Measurements from ENCODE around the gene NTNG1. TPM values are rescaled to one million over a fixed set of nuclear protein-coding genes. Genes with fewer than 3 reads are reported as not detected.

Gene NTNG1
- total and polyA plus RNA-seq, 2 of the 13 experiments (the other 11 are each of a cell fraction or from before 2014, with no cell fraction given): not detected

DNA sequence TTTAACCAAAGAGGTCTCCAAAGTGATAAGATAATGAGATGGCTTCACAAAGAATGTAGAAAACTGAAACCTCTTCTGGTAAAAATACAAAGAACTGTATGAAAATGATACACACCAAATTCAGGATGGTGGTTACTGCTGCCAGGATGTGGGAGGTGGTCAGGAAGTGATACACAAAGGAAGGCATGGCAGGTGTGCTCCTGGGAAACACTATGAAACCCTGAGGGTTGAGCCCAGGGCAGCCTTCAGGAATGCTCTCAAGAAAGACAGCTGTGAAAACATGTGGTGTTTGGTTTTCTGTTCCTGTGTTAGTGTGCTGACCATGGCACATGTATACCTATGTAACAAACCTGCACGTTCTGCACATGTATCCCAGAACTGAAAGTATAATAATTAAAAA, 109.3 kb downstream of the NTNG1 start (continued):
- no peak for TF ChIP-seq MBNL3 (CRISPR knock-in tag; conservative IDR thresholded peaks at IDR 0.05)
- TF ChIP-seq ZNF3 (CRISPR knock-in tag; IDR thresholded peaks at IDR 0.05): no peak
- TF ChIP-seq, protein P1, sequence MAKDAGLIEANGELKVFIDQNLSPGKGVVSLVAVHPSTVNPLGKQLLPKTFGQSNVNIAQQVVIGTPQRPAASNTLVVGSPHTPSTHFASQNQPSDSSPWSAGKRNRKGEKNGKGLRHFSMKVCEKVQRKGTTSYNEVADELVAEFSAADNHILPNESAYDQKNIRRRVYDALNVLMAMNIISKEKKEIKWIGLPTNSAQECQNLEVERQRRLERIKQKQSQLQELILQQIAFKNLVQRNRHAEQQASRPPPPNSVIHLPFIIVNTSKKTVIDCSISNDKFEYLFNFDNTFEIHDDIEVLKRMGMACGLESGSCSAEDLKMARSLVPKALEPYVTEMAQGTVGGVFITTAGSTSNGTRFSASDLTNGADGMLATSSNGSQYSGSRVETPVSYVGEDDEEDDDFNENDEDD (CRISPR knock-in tag; IDR thresholded peaks at IDR 0.05; ENCODE audit: borderline replicate concordance): no peak

DNA sequence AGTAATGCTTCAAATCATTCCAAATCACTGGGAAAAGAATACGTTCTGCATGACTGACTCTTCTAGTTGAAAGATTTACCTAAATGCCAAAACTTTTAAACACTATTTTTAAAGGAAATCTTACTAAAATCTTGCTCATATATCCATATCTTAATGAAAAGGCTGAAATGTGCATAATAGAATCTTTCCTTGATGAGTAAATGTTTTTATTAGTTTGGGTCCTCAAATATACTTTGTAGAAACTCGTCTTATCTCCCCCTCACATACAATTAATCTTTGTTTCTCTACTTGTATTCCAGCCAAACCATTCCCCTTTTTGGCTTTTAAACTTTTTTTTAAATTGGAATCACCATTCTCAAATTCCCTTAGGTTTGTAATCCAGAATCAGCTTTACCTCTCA, 110.2 kb downstream of the NTNG1 start:
- BruUV-seq (replicated peaks): no TSS peak
- no peaks in the 10 kb centered on the region for H3K4me1 ChIP-seq (ENCODE audit: insufficient read depth, low read length)
- H3K36me3 ChIP-seq (replicated peaks in 1 of 2; ENCODE audit: control insufficient read depth in 1 of 2, insufficient read depth in 2 of 2, low read length in 2 of 2): no peaks in the 10 kb centered on the region
- DNase-seq (ENCODE audit: low spot score) (no peak), ATAC-seq (no peak), FAIRE-seq (no peak)
- H3K27me3 ChIP-seq (ENCODE audit: control insufficient read depth in 1 of 2, insufficient read depth in 2 of 2, low read length in 2 of 2): no peaks in the 10 kb centered on the region; a peak in 1 of 5 replicates
- no peak overlapping the region for H3K27ac ChIP-seq (ENCODE audit: extremely low read length, insufficient read depth, low read length)
- no peak overlapping the region for H3K4me2 ChIP-seq (ENCODE audit: low read depth, low read length)
- no peak overlapping the region for H3K9ac ChIP-seq (ENCODE audit: insufficient read depth, low read depth, low read length)
- H3K79me2 ChIP-seq (ENCODE audit: insufficient read depth, low read length): no peaks in the 10 kb centered on the region
- intact Hi-C loops (cut with micrococcal nuclease; ENCODE audit: unreplicated experiment): no loop called here
- ChIA-PET POLR2A (no interaction called here), CTCF (ENCODE audit: low intra/inter-chr PET ratio, low total read pairs) (no interaction called here)
- no peaks in the 10 kb centered on the region for H3K9me3 ChIP-seq (ENCODE audit: low read length)
- H3K4me3 ChIP-seq (replicated peaks in 1 of 3; ENCODE audit: insufficient read depth in 1 of 3, low read depth in 2 of 3, low read length in 3 of 3): no peak overlapping the region
- H4K20me1 ChIP-seq (ENCODE audit: insufficient read depth, low read length): no peaks in the 10 kb centered on the region
- 3% methylated on average over 2 of the region's 2 CpGs for WGBS (ENCODE audit: low lambda C conversion rate)
- in situ Hi-C loops (cut with HindIII; ENCODE audit: extremely low pct_ligation_motif_present, low pct_unique_long_range_greater_than_20kb): no loop called here
- TF ChIP-seq NR1H2 (CRISPR knock-in tag; IDR thresholded peaks at IDR 0.05; ENCODE audit: borderline replicate concordance, low read depth) (no peak), EED (CRISPR knock-in tag; IDR thresholded peaks at IDR 0.05) (no peak), KAT7 (CRISPR knock-in tag; IDR thresholded peaks at IDR 0.05; ENCODE audit: borderline replicate concordance) (no peak), RELA (CRISPR knock-in tag; IDR thresholded peaks at IDR 0.05) (no peak), SALL2 (CRISPR knock-in tag; IDR thresholded peaks at IDR 0.05) (no peak), ZNF446 (CRISPR knock-in tag; IDR thresholded peaks at IDR 0.05) (no peak), MTA3 (CRISPR knock-in tag; IDR thresholded peaks at IDR 0.05) (no peak), ZNF136 (CRISPR knock-in tag; IDR thresholded peaks at IDR 0.05; ENCODE audit: low read depth) (no peak)
- TF ChIP-seq, protein P2, sequence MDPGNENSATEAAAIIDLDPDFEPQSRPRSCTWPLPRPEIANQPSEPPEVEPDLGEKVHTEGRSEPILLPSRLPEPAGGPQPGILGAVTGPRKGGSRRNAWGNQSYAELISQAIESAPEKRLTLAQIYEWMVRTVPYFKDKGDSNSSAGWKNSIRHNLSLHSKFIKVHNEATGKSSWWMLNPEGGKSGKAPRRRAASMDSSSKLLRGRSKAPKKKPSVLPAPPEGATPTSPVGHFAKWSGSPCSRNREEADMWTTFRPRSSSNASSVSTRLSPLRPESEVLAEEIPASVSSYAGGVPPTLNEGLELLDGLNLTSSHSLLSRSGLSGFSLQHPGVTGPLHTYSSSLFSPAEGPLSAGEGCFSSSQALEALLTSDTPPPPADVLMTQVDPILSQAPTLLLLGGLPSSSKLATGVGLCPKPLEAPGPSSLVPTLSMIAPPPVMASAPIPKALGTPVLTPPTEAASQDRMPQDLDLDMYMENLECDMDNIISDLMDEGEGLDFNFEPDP (CRISPR knock-in tag; conservative IDR thresholded peaks at IDR 0.05): no peak
- TF ChIP-seq, protein P3, sequence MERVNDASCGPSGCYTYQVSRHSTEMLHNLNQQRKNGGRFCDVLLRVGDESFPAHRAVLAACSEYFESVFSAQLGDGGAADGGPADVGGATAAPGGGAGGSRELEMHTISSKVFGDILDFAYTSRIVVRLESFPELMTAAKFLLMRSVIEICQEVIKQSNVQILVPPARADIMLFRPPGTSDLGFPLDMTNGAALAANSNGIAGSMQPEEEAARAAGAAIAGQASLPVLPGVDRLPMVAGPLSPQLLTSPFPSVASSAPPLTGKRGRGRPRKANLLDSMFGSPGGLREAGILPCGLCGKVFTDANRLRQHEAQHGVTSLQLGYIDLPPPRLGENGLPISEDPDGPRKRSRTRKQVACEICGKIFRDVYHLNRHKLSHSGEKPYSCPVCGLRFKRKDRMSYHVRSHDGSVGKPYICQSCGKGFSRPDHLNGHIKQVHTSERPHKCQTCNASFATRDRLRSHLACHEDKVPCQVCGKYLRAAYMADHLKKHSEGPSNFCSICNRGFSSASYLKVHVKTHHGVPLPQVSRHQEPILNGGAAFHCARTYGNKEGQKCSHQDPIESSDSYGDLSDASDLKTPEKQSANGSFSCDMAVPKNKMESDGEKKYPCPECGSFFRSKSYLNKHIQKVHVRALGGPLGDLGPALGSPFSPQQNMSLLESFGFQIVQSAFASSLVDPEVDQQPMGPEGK (CRISPR knock-in tag; IDR thresholded peaks at IDR 0.05): no peak
- no peak overlapping the region for H2AFZ ChIP-seq (ENCODE audit: low read length)
